ENCODE data around the gene MLH3.

DNA sequence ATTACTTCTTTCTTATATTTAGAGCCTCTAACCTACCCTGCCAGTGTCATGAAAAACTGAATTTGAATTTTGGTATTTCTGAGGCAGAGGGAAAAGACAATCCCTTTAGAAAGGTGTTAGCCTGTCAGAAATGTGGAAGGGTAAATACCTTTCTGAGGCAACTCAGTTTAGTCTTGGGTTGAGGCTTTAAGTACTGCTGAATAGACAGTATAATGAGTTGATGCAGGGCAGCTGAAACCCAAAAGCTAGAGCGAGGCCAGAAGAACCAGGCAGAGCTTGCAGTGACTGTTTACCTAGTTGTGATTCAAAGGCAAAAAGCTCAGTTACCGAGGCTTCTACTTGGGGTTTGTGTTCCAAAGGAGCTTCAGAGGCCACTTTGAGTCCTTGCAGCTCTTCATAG lies 36.9 kb upstream of the MLH3 start:
- TF ChIP-seq CTCF (IDR thresholded peaks at IDR 0.05 in 4 of 5, conservative IDR thresholded peaks at IDR 0.05 in 1 of 5) (no peak), POLR2A (IDR thresholded peaks at IDR 0.05) (no peak)
